ENCODE results near the gene ZNHIT3.

GRCh38 chr17:36514856-36515255, 28.4 kb downstream of the ZNHIT3 start:
- TF ChIP-seq SMC3 (IDR thresholded peaks at IDR 0.05) (no peak), REST (IDR thresholded peaks at IDR 0.05) (no peak), ZFP36 (IDR thresholded peaks at IDR 0.05; ENCODE audit: borderline replicate concordance, partially characterized antibody) (no peak), JUN (IDR thresholded peaks at IDR 0.05) (no peak), CTCF (IDR thresholded peaks at IDR 0.05) (no peak), JUNB (IDR thresholded peaks at IDR 0.05) (no peak), NPAS2 (CRISPR knock-in tag; IDR thresholded peaks at IDR 0.05; ENCODE audit: borderline replicate concordance) (no peak), POLR2A (IDR thresholded peaks at IDR 0.05; ENCODE audit: low read length) (no peak), USF2 (IDR thresholded peaks at IDR 0.05) (no peak), CHD2 (IDR thresholded peaks at IDR 0.05; ENCODE audit: low read length, partially characterized antibody) (no peak), RAD21 (conservative IDR thresholded peaks at IDR 0.05 in 1 of 2, IDR thresholded peaks at IDR 0.05 in 1 of 2) (no peak), NFE2L2 (conservative IDR thresholded peaks at IDR 0.05; ENCODE audit: low read length) (no peak)
